GM12878 (cell line): ENCODE data around the gene DNAJB2. TPM values are rescaled to one million over a fixed set of nuclear protein-coding genes. Genes with fewer than 3 reads are reported as not detected.
"Not testable (repeated sequence)": the region's sequence is repeated elsewhere in the genome, so short reads cannot be mapped to it uniquely, and the experiment has no call there.

ENCODE experiments used
- ATAC-seq: fragments of 200-7000 bp; cut with Tn5 transposase; 3 replicates; pipeline ENCODE4 v1.9.1; 2020; ENCODE audit warnings: mild to moderate bottlenecking, moderate library complexity
- BruUV-seq: library from RNA; stranded (reverse); fragments of 400-500 nt; replicated peaks from 2 replicates; lab custom pipeline; 2021; lab: Mats Ljungman, UMichigan
- CTCF ChIA-PET: fragments of 300-600 bp; sonication (Branson Sonifier 250); formaldehyde crosslinking; extraction: SDS; loops from one replicate; lab custom pipeline; 2021; ENCODE audit warnings: inconsistent platforms; lab: Yijun Ruan, JAX
- POLR2A ChIA-PET: fragments of 350-600 bp; formaldehyde crosslinking; extraction: SDS; loops from one replicate; lab custom pipeline; 2021; ENCODE audit warnings: inconsistent platforms; lab: Charles Lee
- RAD21 ChIA-PET: fragments of 300-600 bp; sonication (Branson Sonifier 250); formaldehyde crosslinking; loops from one replicate; lab custom pipeline; 2023; ENCODE audit warnings: antibody characterized with exemption; ENCODE audit not compliant: unreplicated experiment; lab: Charles Lee
- SMC1A ChIA-PET: fragments of 300-600 bp; sonication (Branson Sonifier 250); formaldehyde crosslinking; loops from one replicate; lab custom pipeline; 2023; ENCODE audit not compliant: unreplicated experiment, uncharacterized antibody; lab: Charles Lee
- DNase-seq: peaks from one replicate; pipeline ENCODE4 v3.0.0-alpha.2; 2011; ENCODE audit warnings: low read depth, low spot score
- FAIRE-seq: peaks from 3 replicates; lab custom pipeline; 2011; peaks lifted over from hg19 to GRCh38; lab: Jason Lieb, UNC
- H2AFZ ChIP-seq: 2 replicates; pipeline ENCODE4 v1.6.0; 2011; ENCODE audit warnings: low read depth, low read length, control low read depth; ENCODE audit not compliant: control insufficient read depth
- H3K27ac ChIP-seq: 2 replicates; pipeline ENCODE4 v1.5.1; 2011; ENCODE audit warnings: control low read depth; ENCODE audit not compliant: control insufficient read depth, insufficient read depth
- H3K27me3 ChIP-seq, 2 experiments: replicated peaks in 1 of 2; 2 replicates each; pipeline versions ENCODE4 v1.6.0 to v1.6.1; 2011; ENCODE audit warnings: low read length in 1 of 2; ENCODE audit not compliant: control insufficient read depth in 2 of 2, insufficient read depth in 2 of 2
- H3K36me3 ChIP-seq, 2 experiments: 2 replicates each; pipeline ENCODE4 v1.5.1; 2011; ENCODE audit warnings: low read length in 1 of 2; ENCODE audit not compliant: control insufficient read depth in 2 of 2, insufficient read depth in 2 of 2
- H3K4me1 ChIP-seq: 2 replicates; pipeline ENCODE4 v1.6.1; 2011; ENCODE audit warnings: mild to moderate bottlenecking, low read length, moderate library complexity, mixed read lengths; ENCODE audit not compliant: control insufficient read depth, insufficient read depth
- H3K4me2 ChIP-seq: 2 replicates; pipeline ENCODE4 v1.6.0; 2011; ENCODE audit warnings: control low read depth; ENCODE audit not compliant: control insufficient read depth, insufficient read depth
- H3K4me3 ChIP-seq: fragments of 200-600 bp; sonication (generic); 2 replicates; pipeline ENCODE4 v1.5.1; 2016
- H3K79me2 ChIP-seq: 2 replicates; pipeline ENCODE4 v1.6.0; 2011; ENCODE audit warnings: low read length; ENCODE audit not compliant: control insufficient read depth, insufficient read depth
- H3K9ac ChIP-seq: 2 replicates; pipeline ENCODE4 v1.8.0; 2011; ENCODE audit warnings: low read length, control low read depth, mixed read lengths; ENCODE audit not compliant: control insufficient read depth, insufficient read depth
- H3K9me3 ChIP-seq: replicated peaks from 3 replicates; pipeline ENCODE4 v1.5.1; 2011; ENCODE audit warnings: mild to moderate bottlenecking, low read length; ENCODE audit not compliant: control insufficient read depth, insufficient read depth
- H4K20me1 ChIP-seq: 2 replicates; pipeline ENCODE4 v1.6.0; 2011; ENCODE audit not compliant: control insufficient read depth, insufficient read depth
- NRF1 ChIP-seq: conservative IDR thresholded peaks from 2 replicates; pipeline ENCODE4 v1.6.1; 2011; ENCODE audit warnings: mild to moderate bottlenecking, low read depth, low read length, improper control_type of control experiment
- WGBS: methylation state at CpG from one replicate; pipeline ENCODE4 v1.1.6; 2016; ENCODE audit warnings: low lambda C conversion rate; ENCODE audit not compliant: insufficient replicate concordance, insufficient coverage; ENCODE audit errors: missing lambda C conversion rate; 5-methylcytosine and 5-hydroxymethylcytosine counted together
- in situ Hi-C: fragments of 300-500 bp; cut with MboI; formaldehyde crosslinking; loops from 9 replicates; pipeline ENCODE4 v1.14.3; 2018; ENCODE audit warnings: mixed read lengths
- intact Hi-C: fragments of 100-400 bp; cut with micrococcal nuclease; formaldehyde crosslinking; loops from one replicate; pipeline ENCODE4 v1.14.2; 2022; ENCODE audit not compliant: unreplicated experiment
- polyA plus RNA-seq, 11 experiments: library from polyadenylated mRNA; depleted of rRNA in 4 of 11; unstranded in 6 of 11; stranded (reverse) in 5 of 11; fragments of >200 nt; fragmentation: Nextera tagmentation in 4 of 11; fragmentation: Illumina TruSeq in 1 of 11; extraction: Ambion mirVana in 4 of 11; extraction: Trizol in 1 of 11; gene quantifications; 1 replicate in 1 of 11; 2 replicates in 10 of 11; pipeline versions ENCODE4 v1.2.1 to v1.2.3, GENCODE V29; 2011 to 2016; ENCODE audit warnings: inconsistent platforms in 2 of 11, missing spikeins in 2 of 11, low read depth in 1 of 11
- total RNA-seq, 4 experiments: library from RNA; depleted of rRNA in 3 of 4; stranded (reverse); fragments of >200 nt in 3 of 4; fragmentation: Illumina TruSeq in 1 of 4; extraction: Trizol in 1 of 4; gene quantifications; 2 replicates each; pipeline versions ENCODE4 v1.2.1 to v1.2.3, GENCODE V29; 2013 to 2021

The DNAJB2 gene
- total and polyA plus RNA-seq, 10 of the 15 experiments (the other 5 are each of a cell fraction or from before 2014, with no cell fraction given): 0.26 to 36.5 (median 12.5) TPM

- intact Hi-C loops, RAD21 ChIA-PET, POLR2A ChIA-PET, H3K4me1 ChIP-seq, H3K4me3 ChIP-seq, DNase-seq, H4K20me1 ChIP-seq, H3K4me2 ChIP-seq, in situ Hi-C loops, H3K27ac ChIP-seq, H3K27me3 ChIP-seq, H3K36me3 ChIP-seq, SMC1A ChIA-PET, FAIRE-seq, H3K79me2 ChIP-seq, H3K9ac ChIP-seq, H2AFZ ChIP-seq, BruUV-seq, H3K9me3 ChIP-seq, ATAC-seq: not testable (repeated sequence)
- 82% methylated on average over 34 of the region's 49 CpGs for WGBS
- CTCF ChIA-PET: interaction anchor here (2.4 kb wide), 1 partner anchor 18 kb away, joined by 8 read pairs; no protein-coding TSS in a partner anchor
These were observed 33.6 kb downstream of the DNAJB2 start for GRCh38 chr2:219312683-219313263.

GRCh38 chr2:219314804-219315468 lies 35.8 kb downstream of the DNAJB2 start:
- CTCF ChIA-PET: interaction anchor here (0.6 to 2.0 kb wide), 5 partner anchors 8 to 192 kb away, joined by 3 to 4 read pairs (median 4); no protein-coding TSS in a partner anchor
- Histone ChIP-seq H4K20me1 (no peaks in the 10 kb centered on the region), H3K4me2 (no peak overlapping the region), H3K27ac (no peak overlapping the region)
- FAIRE-seq (no peak), DNase-seq (no peak), ATAC-seq (no peak)
- POLR2A ChIA-PET: no interaction called here
- SMC1A ChIA-PET: interaction anchor here (0.6 kb wide), 1 partner anchor 343 kb away, joined by 3 read pairs; no protein-coding TSS in a partner anchor
- in situ Hi-C loops: no loop called here
- BruUV-seq: no TSS peak
- TF ChIP-seq NRF1: no peak
- TF ChIP-seq, all 136 proteins: peak for 0
- no peaks in the 10 kb centered on the region for H3K27me3 ChIP-seq
- 65% methylated on average over 15 of the region's 16 CpGs for WGBS
- H3K36me3 ChIP-seq: no peaks in the 10 kb centered on the region
- no peaks in the 10 kb centered on the region for H3K79me2 ChIP-seq
- RAD21 ChIA-PET: no interaction called here
- no peaks in the 10 kb centered on the region for H3K4me1 ChIP-seq
- no peak overlapping the region for H3K9ac ChIP-seq
- no peaks in the 10 kb centered on the region for H3K9me3 ChIP-seq
- no peak overlapping the region for H2AFZ ChIP-seq
- H3K4me3 ChIP-seq: no peak overlapping the region
- intact Hi-C loops: no loop called here
